ENCODE data around the gene DDO. TPM values are rescaled to one million over a fixed set of nuclear protein-coding genes. Genes with fewer than 3 reads are reported as not detected.
"Not testable (repeated sequence)": the region's sequence is repeated elsewhere in the genome, so short reads cannot be mapped to it uniquely, and the experiment has no call there.

The DDO gene
- polyA plus RNA-seq, 1 donor (not counting 4 experiments of a cell fraction or from before 2014, with no cell fraction given), result not detected

DNA sequence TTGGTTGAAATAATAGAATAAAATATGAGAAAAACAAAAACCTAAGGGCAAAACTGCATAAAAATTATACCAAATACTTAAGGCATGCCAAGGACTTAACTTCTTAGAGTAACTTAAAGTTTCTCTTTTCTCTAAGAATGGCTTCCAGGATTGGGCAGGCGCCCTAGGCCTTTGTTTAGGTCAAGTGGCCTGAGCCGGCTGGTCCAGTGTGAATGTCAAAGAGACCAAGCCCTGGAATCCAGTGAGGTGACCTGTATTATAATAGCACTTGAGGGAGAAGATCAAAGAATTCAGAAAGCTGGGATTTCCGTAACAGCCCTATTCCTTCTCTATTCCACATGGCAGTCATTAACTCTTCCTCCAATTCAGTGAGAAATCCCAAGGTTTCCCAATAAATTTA, 63.8 kb downstream of the DDO start:
- no peak overlapping the region for H3K9ac ChIP-seq (ENCODE audit: control insufficient read depth, extremely low read depth, insufficient read depth, low read length)
- H3K4me3 ChIP-seq (ENCODE audit: control insufficient read depth in 2 of 3, extremely low read depth in 1 of 3, insufficient read depth in 2 of 3, low read depth in 1 of 3, low read length in 3 of 3), result no peak overlapping the region
- H3K27me3 ChIP-seq (ENCODE audit: control insufficient read depth, extremely low read depth, insufficient read depth, low read length), result peaks cover 10% of the 10 kb centered on the region
- no peaks in the 10 kb centered on the region for H3K9me3 ChIP-seq (ENCODE audit: control insufficient read depth, low read depth, low read length)
- H3K79me2 ChIP-seq (ENCODE audit: control insufficient read depth, insufficient read depth, low read length), result no peaks in the 10 kb centered on the region
- dilution Hi-C loops (cut with MboI; ENCODE audit: extremely low pct_ligation_motif_present, low sequenced_read_pairs), result no loop called here
- no peaks in the 10 kb centered on the region for H4K20me1 ChIP-seq (ENCODE audit: control insufficient read depth, extremely low read depth, insufficient read depth, low read length)
- no peak overlapping the region for H2AFZ ChIP-seq (ENCODE audit: control insufficient read depth, low read length)
- no peaks in the 10 kb centered on the region for H3K36me3 ChIP-seq (ENCODE audit: control insufficient read depth in 2 of 2, extremely low read depth in 1 of 2, insufficient read depth in 2 of 2, low read length in 2 of 2)
- DNase-seq (ENCODE audit: low read depth, low spot score), result no peak
- no peaks in the 10 kb centered on the region for H3K9me1 ChIP-seq (ENCODE audit: control insufficient read depth, extremely low read depth, insufficient read depth, low read length)
- H3K4me1 ChIP-seq (ENCODE audit: control insufficient read depth, extremely low read depth, insufficient read depth, low read length), result no peaks in the 10 kb centered on the region
- no peak for TF ChIP-seq EZH2 (IDR thresholded peaks at IDR 0.05; ENCODE audit: low read length)
- TF ChIP-seq, protein P1, sequence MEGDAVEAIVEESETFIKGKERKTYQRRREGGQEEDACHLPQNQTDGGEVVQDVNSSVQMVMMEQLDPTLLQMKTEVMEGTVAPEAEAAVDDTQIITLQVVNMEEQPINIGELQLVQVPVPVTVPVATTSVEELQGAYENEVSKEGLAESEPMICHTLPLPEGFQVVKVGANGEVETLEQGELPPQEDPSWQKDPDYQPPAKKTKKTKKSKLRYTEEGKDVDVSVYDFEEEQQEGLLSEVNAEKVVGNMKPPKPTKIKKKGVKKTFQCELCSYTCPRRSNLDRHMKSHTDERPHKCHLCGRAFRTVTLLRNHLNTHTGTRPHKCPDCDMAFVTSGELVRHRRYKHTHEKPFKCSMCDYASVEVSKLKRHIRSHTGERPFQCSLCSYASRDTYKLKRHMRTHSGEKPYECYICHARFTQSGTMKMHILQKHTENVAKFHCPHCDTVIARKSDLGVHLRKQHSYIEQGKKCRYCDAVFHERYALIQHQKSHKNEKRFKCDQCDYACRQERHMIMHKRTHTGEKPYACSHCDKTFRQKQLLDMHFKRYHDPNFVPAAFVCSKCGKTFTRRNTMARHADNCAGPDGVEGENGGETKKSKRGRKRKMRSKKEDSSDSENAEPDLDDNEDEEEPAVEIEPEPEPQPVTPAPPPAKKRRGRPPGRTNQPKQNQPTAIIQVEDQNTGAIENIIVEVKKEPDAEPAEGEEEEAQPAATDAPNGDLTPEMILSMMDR (optimal IDR thresholded peaks at IDR 0.05 in 1 of 3, IDR thresholded peaks at IDR 0.05 in 1 of 3, conservative IDR thresholded peaks at IDR 0.05 in 1 of 3; ENCODE audit: extremely low read depth in 1 of 3, insufficient read depth in 2 of 3, low read length in 3 of 3), result no peak
- no peak overlapping the region for H3K4me2 ChIP-seq (ENCODE audit: control insufficient read depth, extremely low read depth, insufficient read depth, low read depth, low read length)
- no peak overlapping the region for H3K27ac ChIP-seq (ENCODE audit: control insufficient read depth, insufficient read depth, low read length)
- FAIRE-seq, result no peak

DNA sequence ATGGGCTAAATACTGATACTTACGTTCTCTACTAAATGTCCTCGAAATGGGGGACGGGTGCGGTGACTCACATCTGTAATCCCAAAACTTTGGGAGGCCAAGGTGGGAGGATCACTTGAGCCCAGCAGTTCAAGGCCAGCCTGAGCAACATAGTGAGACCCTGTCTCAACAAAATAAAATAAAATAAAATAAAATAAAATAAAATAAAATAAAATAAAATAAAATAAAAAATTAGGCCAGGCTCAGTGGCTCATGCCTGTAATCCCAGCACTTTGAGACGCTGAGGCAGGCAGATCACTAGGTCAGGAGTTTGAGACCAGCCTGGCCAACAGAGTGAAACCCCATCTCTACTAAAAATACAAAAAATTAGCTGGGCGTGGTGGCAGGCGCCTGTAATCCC, 64.8 kb downstream of the DDO start:
- dilution Hi-C loops (cut with MboI; ENCODE audit: extremely low pct_ligation_motif_present, low sequenced_read_pairs); FAIRE-seq; H3K36me3 ChIP-seq (ENCODE audit: control insufficient read depth in 2 of 2, extremely low read depth in 1 of 2, insufficient read depth in 2 of 2, low read length in 2 of 2): not testable (repeated sequence)

DNA sequence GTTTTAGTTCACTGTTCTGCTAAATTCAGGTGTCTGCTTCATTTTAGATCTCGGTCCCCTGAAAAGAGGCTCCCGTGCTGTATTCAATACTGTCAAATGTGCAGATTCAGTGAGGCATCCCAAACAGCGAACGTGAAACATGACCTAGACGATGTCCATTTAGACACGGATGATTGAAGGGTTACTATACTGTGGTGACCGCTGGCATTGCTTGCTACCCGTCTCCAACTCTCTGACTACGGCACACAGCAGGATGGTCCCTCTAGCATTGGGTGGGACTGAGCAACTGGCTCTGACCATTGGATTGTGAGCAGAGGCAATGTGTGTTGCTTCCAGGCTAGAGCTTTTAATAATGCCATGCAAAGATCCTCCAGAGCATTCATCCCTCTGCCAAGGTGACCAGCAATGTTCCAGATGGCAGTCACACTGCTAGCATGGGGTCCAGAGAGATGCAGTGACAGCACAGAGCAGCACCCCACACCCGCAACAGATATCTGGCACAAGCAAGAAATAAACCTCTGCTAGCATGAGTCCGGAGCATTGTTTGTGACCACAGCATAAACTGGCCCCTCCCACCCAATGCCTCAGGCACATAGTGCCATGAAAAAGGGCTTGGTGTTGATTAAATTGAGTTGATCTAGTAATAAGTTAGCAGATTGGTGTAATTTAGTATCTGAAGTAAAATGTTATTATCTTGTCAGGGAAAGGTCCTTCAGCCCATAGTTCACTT, 66.2 kb downstream of the DDO start:
- TF ChIP-seq EZH2 (IDR thresholded peaks at IDR 0.05; ENCODE audit: low read length), result no peak
- TF ChIP-seq, protein P1 (optimal IDR thresholded peaks at IDR 0.05 in 1 of 3, IDR thresholded peaks at IDR 0.05 in 1 of 3, conservative IDR thresholded peaks at IDR 0.05 in 1 of 3; ENCODE audit: extremely low read depth in 1 of 3, insufficient read depth in 2 of 3, low read length in 3 of 3), result no peak
- no peak overlapping the region for H3K4me2 ChIP-seq (ENCODE audit: control insufficient read depth, extremely low read depth, insufficient read depth, low read depth, low read length)
- no peaks in the 10 kb centered on the region for H3K4me1 ChIP-seq (ENCODE audit: control insufficient read depth, extremely low read depth, insufficient read depth, low read length)
- DNase-seq (ENCODE audit: low read depth, low spot score) (no peak), FAIRE-seq (no peak)
- dilution Hi-C loops (cut with MboI; ENCODE audit: extremely low pct_ligation_motif_present, low sequenced_read_pairs), result no loop called here
- H3K9ac ChIP-seq (ENCODE audit: control insufficient read depth, extremely low read depth, insufficient read depth, low read length), result no peak overlapping the region
- H4K20me1 ChIP-seq (ENCODE audit: control insufficient read depth, extremely low read depth, insufficient read depth, low read length), result no peaks in the 10 kb centered on the region
- no peak overlapping the region for H3K4me3 ChIP-seq (ENCODE audit: control insufficient read depth in 2 of 3, extremely low read depth in 1 of 3, insufficient read depth in 2 of 3, low read depth in 1 of 3, low read length in 3 of 3)
- H3K9me1 ChIP-seq (ENCODE audit: control insufficient read depth, extremely low read depth, insufficient read depth, low read length), result no peaks in the 10 kb centered on the region
- no peaks in the 10 kb centered on the region for H3K36me3 ChIP-seq (ENCODE audit: control insufficient read depth in 2 of 2, extremely low read depth in 1 of 2, insufficient read depth in 2 of 2, low read length in 2 of 2)
- no peaks in the 10 kb centered on the region for H3K79me2 ChIP-seq (ENCODE audit: control insufficient read depth, insufficient read depth, low read length)
- no peaks in the 10 kb centered on the region for H3K9me3 ChIP-seq (ENCODE audit: control insufficient read depth, low read depth, low read length)
- no peak overlapping the region for H3K27ac ChIP-seq (ENCODE audit: control insufficient read depth, insufficient read depth, low read length)
- H3K27me3 ChIP-seq (ENCODE audit: control insufficient read depth, extremely low read depth, insufficient read depth, low read length), result no peaks in the 10 kb centered on the region
- H2AFZ ChIP-seq (ENCODE audit: control insufficient read depth, low read length), result no peak overlapping the region

More for the DNA sequence above, 64.8 kb downstream of the DDO start:
- H2AFZ ChIP-seq (ENCODE audit: control insufficient read depth, low read length); DNase-seq (ENCODE audit: low read depth, low spot score); H3K4me1 ChIP-seq (ENCODE audit: control insufficient read depth, extremely low read depth, insufficient read depth, low read length); H3K27ac ChIP-seq (ENCODE audit: control insufficient read depth, insufficient read depth, low read length); H3K27me3 ChIP-seq (ENCODE audit: control insufficient read depth, extremely low read depth, insufficient read depth, low read length); H3K79me2 ChIP-seq (ENCODE audit: control insufficient read depth, insufficient read depth, low read length); H3K9me3 ChIP-seq (ENCODE audit: control insufficient read depth, low read depth, low read length); H3K9ac ChIP-seq (ENCODE audit: control insufficient read depth, extremely low read depth, insufficient read depth, low read length); H3K9me1 ChIP-seq (ENCODE audit: control insufficient read depth, extremely low read depth, insufficient read depth, low read length); H4K20me1 ChIP-seq (ENCODE audit: control insufficient read depth, extremely low read depth, insufficient read depth, low read length); H3K4me3 ChIP-seq (ENCODE audit: control insufficient read depth in 2 of 3, extremely low read depth in 1 of 3, insufficient read depth in 2 of 3, low read depth in 1 of 3, low read length in 3 of 3); H3K4me2 ChIP-seq (ENCODE audit: control insufficient read depth, extremely low read depth, insufficient read depth, low read depth, low read length): not testable (repeated sequence)
